ENCODE measurements around the gene DGKI.

Gene DGKI

DNA sequence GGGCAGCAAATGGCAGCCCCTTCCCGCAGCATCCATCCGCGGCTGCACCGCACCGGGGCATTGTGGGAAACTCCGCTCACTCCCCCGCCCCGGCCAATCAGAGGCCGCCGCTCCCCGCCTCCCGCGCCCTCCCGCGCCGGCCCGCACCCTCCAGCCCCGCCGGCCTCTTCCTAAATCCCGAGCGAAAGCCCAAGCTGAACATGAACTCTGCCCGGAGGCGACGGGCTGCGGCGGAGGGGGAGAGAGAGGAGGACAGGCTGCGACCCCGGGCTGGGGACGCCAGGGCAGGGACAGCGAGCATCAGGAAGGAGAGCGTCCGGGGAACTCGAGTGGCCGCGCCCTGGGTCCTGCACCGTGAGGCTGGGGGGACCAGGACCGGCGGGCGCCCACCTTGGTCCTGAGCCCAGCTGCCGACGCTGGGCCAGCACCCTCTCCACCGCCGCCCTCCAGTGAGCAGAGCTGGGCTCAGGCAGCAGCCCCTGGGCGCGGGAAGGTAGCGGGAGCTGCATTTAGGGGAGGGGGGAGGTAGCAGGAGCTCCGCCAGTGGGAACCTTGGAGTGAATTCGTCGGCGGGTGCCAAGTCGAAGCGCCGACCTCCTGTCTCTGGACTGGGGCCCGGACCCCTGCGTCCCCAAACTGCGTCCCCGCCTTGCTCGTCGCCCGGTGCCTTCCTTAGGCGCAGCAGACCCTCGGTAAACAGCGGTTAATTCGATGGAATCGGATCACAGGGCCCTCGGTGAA is at the start of gene DGKI:
TSS of gene DGKI (minus strand) at position 148 of the 741 bp plus-strand sequence.
- peak; percentile 84 for DNase-seq (ENCODE audit: low spot score)

DNA sequence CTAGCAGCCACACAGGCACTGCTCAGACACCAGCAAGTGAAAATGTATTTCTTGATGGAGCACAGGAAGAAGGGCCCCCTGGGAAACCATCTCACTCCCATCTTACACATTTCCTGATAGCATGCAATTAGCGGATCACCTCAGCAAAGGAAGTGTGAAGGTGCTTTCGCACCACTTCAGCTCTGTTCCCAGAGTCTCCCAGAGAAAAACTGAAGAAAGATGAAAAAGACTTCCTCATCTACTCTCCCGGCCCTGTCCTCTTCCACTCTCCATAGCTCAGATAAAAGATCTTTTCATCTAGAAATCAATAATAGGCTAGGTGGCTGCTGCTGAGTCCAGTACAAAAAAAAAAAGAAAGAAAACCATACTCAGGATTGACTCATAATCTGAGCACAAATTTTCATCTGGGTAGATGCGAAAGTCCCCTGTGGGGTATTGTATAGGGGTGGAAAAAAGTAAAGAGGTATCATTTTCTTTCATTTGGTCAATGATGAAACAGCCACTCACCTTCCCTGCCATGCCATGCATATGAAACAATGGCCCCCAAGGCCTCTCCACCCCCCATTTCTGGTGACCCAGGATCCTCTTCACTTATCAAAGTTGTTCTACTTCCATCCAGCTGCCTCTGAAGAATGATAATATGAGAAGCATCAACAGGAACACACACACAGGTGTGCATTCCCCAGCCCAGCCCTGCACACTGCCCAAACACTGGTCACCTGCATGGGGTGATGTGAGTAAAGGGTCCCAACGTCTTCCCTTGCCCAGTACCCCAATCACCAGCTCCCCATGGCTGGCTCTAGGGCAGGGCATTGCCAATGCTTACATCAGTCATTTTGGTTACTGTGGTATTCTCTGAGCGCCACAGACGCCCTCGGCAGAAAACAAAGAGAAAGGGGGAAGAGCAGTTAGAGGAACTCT is 48.8 kb upstream of the DGKI start:
- no peak for DNase-seq (ENCODE audit: low spot score)

DNA sequence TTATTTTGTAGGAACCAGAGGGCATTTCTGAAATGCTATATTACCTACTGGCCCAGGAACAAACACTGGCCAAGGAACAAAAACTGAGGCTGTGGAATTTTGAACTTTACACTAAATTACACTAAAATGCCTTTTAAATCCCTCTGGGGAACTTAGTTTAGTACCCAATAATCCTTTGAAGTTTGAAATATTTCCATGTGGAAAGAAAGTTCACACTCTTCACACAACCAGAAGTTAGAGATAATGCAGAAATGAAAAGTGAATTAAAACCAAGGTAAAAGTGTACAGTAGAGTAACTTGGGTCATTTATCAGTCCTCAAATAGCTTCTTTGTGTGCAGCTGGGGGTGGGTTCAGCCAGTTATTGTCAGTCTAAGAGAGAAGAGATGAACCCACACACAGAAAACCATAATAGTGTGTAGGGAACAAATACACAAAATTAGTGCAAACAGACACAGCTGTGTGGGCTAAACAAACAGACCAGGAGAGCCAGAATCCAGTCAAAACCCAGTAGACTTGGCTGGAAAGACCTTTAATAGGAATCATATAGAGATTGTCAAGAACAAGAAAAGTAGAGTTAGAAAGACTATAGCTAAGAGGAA is 46.5 kb upstream of the DGKI start:
- no peak for DNase-seq (ENCODE audit: low spot score)

DNA sequence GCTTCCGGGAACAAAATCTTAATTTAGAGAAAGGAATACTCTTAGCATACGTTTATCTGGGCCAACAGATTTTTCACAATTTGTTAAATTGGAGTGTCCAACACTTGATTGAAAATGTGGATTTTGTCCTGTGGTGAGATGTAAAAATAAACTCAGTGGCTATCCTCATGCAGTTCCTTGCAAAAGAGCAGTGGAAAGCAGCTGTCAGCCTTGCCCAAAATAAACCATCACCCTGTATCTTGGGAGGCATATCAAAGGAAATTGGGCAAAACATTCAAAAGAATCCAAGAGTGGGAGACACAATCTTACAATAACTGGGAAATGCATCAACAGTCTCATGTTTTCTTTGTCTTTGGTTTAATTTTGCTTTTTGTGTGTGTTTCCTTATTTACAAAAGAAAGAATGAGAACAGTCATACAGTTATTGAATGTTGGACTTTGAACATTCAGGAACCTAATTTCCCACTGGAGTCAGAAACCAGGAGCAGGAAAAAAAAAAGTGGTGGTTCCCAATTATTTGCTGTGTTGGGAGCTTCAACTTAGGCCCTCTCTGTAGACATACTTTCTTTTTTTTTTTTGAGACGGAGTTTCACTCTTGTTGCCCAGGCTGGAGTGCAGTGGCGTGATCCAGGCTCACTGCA is 44.4 kb upstream of the DGKI start:
- DNase-seq (ENCODE audit: low spot score): no peak

DNA sequence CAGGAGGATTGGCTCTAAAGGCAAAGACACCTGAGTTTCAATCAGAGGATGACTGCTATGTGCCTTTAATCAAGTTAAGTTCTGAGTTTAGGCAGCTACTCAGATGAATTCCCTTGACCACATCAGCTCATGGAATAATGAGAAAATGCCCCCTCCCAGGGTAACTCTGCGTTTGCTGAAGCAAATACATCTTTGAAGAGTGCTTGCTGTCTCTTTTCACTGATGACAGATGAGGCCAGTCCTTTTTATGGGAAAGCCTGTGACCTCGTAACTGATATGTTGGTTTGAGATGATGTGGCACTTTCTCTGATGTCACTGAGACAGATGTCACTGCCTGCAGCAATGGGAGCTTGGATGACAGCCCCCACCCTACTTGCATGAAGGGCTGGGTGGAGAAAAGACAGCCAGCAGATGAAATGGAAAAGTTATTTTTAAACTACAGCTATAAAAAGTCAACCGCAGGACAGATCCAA is 43.7 kb upstream of the DGKI start:
- DNase-seq (ENCODE audit: low spot score): no peak

DNA sequence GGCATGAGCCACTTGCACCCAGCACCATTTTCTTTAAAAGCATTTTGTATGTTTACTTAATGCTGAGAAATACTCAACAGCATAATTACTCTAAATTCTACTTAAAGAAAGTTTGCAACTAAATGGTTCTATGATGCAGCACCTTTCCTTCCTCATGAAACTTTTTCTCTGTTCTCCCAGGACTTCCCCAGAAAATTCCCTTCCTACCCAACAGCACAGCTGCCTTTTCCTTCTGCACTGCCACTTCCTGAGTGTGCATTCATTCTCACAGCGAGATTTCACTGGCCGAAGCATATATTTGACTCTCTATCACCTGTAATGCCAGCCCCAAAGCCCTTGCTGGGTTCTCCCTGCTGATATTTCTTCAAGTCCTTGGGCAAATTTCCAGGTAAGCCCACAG is 41.5 kb upstream of the DGKI start:
- no peak for DNase-seq (ENCODE audit: low spot score)

DNA sequence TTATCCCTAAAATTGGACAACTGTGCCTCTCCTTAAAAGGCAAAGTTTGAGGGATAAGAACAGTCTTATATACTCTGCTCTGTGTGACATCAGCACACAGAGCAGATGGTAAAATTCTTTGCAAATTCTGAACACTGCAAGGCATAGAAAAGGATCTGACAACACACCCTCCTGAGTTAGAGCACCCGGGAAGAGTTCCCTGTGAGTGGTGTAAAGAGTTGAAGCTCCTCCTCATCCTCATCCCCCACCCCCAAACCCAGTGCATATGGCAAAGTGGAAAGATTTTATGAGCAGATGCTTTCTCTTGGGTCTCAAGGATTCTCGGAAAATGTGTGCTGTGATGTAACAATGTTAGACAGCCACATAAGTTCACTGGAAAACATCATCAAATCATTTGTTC is 40.0 kb upstream of the DGKI start:
- no peak for DNase-seq (ENCODE audit: low spot score)

DNA sequence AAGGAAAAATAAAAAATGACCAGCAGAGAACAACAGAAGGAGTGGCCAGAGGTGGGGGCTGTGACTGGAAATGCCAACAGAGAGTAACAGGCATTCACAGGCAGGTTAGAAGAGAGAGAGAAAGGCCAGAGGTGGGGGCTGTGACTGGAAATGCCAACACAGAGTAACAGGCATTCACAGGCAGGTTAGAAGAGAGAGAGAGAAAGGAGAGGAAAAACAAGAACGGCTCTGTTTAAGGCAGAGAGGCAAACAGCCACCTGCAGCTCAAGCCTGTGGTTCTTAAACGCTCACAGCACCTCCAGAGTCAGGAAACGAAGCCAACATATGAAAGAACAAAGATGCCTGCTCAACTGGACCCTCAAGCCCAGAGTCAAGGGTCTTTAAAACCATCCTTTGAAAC is 39.5 kb upstream of the DGKI start:
- DNase-seq (ENCODE audit: low spot score): no peak

DNA sequence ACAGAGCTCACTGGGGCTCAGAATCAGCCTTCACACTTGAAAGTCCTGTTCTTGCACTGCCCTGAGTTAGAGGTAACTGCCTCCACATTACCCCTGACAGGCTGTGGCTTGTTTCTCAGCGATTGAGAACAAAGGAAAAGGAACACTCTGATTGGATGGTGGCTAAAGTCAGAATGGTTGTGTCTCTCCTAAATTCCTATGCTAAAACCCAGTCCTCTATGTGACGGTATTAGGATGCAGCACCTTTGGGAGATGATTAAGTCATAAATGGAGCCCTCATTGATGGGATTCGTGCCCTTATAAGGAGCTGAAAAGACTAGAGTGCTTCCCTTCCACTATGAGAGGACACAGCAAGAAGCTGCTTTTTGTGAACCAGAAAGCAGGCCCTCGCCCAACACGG is 38.9 kb upstream of the DGKI start:
- DNase-seq (ENCODE audit: low spot score): no peak

DNA sequence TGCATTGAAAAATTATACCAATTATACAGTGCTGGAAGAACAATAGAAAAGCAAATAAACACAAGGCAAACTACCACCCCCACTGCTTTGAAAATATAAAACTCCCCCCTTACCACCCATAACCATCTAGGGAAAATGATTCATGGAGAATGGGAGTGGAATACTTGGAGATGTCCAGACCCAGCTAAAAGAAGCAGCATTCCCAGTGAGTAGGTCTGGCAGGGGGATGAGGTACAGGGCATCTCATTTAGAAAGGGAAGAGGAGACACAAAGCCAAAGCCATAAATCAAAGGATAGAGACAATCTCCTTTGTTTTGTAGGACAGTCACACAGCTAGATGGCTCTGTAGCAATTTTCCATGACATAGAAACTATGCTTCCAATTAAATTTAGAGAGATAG is 36.0 kb upstream of the DGKI start:
- DNase-seq (ENCODE audit: low spot score): peak; percentile 18

DNA sequence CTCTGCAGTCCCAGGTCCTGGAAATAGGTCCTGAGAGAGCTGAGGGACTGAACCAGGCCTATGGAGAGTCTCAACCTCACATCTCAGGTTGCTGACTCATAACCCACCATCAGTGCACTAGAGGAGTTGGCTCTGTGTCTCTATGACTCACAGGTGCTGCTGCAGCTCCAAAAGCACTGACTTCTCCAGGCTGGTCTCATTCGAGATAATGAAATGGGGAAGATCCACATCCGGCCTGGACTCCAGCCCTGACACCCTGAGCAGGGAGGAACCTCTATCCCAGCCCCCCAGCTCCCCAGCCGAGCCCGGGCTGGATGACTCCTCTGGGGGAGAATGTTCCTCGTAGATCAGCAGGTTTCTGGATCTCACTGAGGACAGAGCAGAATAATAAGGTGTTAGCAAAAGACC is 35.5 kb upstream of the DGKI start:
- DNase-seq (ENCODE audit: low spot score): peak; percentile 93

DNA sequence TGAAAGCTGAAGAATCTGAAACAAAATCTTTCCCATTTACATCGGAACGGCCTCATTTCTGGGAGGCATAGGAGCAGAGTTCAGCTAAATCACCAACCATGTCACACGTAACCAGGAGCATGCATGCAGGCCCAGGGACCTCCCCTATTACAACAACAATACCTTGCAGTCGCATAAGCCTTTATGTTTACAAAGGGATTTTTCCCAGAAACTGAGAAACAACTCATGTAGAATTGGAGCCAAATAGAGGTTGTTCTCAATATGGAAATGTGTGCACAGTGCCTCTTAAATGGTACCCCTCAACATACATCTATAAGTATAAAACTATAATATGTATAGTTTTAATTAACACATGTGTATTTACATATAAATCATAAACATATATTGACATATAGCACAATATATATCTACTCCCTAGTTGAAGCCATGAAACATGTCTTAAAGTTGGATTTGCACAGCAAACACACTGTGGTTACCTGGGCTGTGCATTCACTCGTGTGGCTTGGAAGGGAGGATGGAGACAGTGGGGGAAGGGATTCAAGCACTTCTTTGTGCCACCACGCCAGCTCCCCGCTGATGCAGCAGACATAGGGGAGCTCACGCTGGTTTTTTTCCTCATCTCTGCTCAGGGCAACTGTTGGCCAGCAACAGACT is 35.0 kb upstream of the DGKI start:
- no peak for DNase-seq (ENCODE audit: low spot score)

DNA sequence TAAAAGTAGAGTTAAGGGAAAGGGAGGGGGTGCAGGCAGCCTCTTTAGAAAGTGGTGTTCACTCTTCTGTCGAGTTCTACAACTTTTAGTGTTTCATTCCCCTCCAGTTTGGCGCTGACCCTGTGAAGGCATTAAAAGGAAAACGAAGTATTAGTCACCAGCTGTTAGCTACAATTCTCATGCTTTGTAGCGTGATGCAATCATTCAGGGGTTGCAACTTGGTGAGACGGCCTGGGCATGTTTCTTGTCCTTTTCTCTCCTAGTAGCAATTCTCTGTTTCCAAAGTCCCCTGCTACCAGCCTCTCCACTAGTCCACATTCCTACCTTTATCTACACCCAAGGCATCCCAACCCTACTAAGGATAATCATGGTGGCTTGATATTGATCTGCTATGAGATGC is 33.7 kb upstream of the DGKI start:
- peak; percentile 80 for DNase-seq (ENCODE audit: low spot score)

DNA sequence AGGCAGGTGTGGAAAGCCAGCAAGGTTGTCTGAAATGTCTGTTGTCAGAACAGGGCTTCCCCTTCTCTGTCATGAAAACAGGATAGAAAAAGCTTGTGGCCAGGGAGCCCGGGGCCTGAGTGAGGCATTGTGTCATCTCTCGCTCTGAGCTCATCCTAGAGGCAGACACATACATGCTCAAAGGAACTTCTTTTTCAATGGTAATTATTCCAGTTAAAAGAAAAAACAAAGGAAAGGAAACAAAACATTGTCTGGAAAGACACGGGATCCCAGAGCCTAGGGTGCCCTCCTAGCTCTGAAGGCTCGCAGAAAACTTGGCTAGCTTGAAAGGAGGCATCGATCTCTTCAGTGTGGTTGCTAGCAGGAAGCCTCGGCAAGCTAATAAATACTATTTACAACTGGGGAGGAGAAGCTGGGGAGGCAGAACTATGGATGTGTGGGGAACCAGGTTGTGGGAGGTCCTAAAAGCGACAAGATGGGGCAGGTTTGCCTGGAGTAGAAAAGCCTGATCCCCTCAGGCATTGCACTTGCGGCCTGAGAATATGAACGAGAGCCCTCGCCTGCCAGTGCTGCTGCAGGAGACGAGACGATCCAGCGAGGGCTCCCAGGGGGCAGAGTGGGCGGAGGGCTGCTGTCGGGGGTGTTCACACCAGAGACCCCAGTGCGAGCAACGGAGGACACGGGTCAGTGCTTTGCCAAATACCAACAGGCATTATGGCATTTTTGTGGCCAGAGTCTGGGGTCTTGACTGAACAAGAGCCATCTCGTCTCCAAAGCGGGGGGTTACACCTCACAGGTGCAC is 32.8 kb upstream of the DGKI start:
- peak; percentile 66 for DNase-seq (ENCODE audit: low spot score)

DNA sequence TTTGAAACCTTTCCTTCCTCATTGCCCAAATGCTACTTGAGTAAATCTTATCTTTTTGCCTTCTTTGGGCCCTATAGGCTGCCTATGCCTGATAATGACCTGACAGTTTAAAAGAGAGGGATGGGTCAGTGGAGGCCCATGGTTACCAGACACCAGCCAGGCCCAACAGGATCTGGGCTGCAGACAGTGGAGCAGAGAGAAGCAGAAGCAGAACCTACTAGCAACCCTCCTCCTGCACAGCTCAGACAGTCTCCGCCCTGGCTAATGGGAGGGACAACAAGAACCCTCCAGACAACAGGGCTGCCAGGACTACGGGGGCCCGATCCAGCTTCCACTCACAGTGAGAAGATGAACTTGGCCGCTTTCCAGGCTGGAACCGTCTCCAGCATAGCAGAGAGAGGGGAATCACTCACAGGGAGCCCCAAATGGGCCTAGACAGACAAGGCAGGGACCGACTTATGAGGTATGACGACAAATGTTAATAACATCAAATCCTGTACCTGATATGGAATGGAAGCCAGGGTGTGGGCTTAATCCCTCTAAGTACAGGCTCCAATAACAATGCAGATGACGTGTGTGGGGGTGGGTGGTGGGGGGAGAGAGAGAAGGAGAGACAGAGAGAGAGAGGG is 31.7 kb upstream of the DGKI start:
- DNase-seq (ENCODE audit: low spot score): peak; percentile 26

DNA sequence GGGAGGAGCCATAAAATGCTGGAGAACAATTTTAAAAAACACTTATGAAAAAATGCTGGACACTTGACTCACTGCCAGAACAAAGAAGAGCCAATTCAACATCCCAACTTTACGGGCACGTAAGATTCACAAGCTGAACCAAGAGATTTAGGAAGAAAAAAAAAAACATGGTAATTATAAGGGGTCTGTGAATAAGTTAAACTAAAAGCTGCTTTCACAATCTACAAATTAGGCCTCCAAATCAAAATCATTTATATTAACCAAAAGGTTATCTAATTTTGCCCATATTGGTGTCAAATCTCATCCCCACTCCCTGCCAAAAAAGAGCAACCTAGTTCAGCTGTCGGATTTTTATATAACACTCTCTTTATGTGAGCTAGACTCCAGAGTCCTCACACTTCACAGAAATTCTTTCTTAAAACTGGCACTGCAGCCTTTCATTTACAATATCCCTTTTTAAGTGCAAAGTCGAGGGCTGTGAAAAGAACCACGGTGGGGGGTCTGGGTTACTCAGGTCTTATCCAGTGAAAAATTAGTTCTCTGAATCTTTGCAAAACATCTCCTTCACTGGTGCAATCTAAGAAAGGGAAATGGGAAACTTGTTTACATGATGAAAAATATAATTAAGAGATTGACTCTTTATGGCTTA is 30.4 kb upstream of the DGKI start:
- no peak for DNase-seq (ENCODE audit: low spot score)

DNA sequence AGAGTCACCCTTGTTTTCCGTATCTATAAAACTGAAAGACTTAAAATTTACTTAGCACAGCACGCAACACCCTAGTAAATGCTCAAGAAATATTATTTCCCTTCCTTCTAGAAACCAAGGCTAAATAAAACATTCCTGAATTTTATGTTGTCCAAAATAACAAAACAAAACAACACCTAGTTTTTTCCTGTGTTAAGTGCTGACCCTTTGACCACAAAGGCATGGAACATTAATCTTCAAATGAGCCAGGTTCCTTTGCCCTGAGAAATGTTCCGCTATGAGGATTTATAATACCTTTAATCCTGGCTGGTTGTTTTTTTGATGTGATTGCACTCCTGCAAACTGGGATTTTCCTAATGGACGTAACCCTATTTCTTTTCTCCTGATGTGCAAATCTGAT is 29.0 kb upstream of the DGKI start:
- DNase-seq (ENCODE audit: low spot score): no peak

DNA sequence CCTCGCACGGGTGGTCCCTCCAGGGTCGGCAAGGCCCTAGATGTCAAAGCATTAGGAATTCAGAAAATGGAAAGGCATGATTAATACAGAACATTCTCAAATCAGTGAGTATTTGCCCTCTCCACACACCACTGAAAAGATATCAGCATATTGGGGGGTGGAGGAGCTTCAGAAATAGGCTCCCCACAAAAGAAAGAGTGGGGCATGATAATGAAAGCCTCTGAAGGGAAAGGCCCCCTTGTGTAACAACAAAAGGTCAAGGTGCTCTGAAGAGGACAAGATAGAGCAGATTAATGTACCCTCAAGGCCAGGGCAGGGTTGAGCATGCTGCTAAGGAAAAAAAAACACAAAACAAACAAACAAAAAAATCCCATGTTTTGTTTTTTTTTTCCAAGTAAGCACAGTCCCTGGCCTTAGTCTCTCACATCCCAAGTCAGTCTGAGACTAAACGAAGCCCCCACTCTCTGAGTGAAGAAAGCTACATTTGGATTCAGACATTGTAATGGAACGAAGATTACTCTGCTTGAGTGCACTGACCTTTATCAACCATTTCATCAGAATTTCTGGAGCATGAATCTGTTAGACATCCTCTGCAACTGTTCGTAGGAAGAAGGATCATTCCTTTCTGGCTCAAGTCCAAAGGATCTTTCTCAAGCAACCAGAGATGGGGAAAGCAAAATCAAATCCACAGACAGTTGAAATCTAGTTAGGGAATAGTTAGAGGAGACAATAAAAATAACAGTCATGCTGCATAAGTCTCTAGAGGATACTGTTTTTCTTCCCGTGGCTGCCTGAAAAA is 27.4 kb upstream of the DGKI start:
- DNase-seq (ENCODE audit: low spot score): peak; percentile 69

DNA sequence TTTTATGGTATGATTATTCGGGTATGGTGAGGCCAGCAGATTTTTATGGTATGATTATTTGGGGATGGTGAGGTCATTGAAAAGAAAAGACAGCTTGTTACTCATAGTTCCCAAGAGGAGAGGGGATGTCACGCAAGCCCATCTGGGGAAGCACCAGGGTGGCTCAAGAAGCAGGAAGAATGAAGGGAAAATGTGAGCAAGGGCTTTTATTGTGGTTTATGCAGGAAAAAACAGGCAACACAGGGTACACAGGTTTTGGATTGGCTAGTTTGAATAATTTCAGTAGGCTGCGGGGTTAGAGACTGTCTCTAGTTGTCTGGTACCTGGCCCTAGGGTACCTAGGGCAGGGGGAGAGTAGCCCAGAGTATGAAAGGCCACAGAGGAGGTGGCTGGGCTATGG is 26.8 kb upstream of the DGKI start:
- peak; percentile 79 for DNase-seq (ENCODE audit: low spot score)
